22Rv1 (cell line): ENCODE data around the gene KRT23.

Experiments used
- CTCF ChIP-seq: fragments of 450-650 bp; IDR thresholded peaks from 2 replicates; pipeline ENCODE4 v1.5.1; 2017; ENCODE audit warnings: mild to moderate bottlenecking
- ZFX ChIP-seq: fragments of 450-650 bp; IDR thresholded peaks from 2 replicates; pipeline ENCODE4 v1.6.1; 2017; ENCODE audit warnings: antibody characterized with exemption, borderline replicate concordance

- TF ChIP-seq CTCF (no peak), ZFX (no peak)
Measured at GRCh38 chr17:40974366-40974765, 36.9 kb upstream of the KRT23 start.
